HepG2 (cell line): ENCODE measurements around the gene SOX4. TPM values are rescaled to one million over a fixed set of nuclear protein-coding genes. Genes with fewer than 3 reads are reported as not detected.

Source experiments
- CREB1 ChIP-seq, 2 experiments: fragments of 450-650 bp in 1 of 2; IDR thresholded peaks; 2 replicates each; pipeline ENCODE4 v1.6.1; 2016 to 2017; ENCODE audit warnings: control low read depth in 1 of 2, mild to moderate bottlenecking in 1 of 2, missing compliant biosample characterization in 1 of 2, missing genetic modification characterization in 1 of 2
- JUNB ChIP-seq: sonication (generic); formaldehyde crosslinking; IDR thresholded peaks from 2 replicates; pipeline ENCODE4 v1.8.0; 2022; ENCODE audit warnings: missing genetic modification reagents, mild to moderate bottlenecking, borderline replicate concordance
- TMF1 ChIP-seq: sonication (generic); formaldehyde crosslinking; IDR thresholded peaks from 2 replicates; pipeline ENCODE4 v1.8.1; 2022; ENCODE audit warnings: low read depth, missing genetic modification reagents
- polyA plus RNA-seq, 8 experiments: library from polyadenylated mRNA; depleted of rRNA in 3 of 8; stranded (reverse) in 7 of 8; unstranded in 1 of 8; fragments of >200 nt; fragmentation: Illumina TruSeq in 4 of 8; extraction: Trizol in 4 of 8; gene quantifications; 2 replicates each; pipeline versions ENCODE4 v1.2.1 to v1.2.3, GENCODE V29; 2011 to 2016; ENCODE audit warnings: low read depth in 4 of 8, missing spikeins in 1 of 8, mixed read lengths in 1 of 8; ENCODE audit not compliant: insufficient read depth in 1 of 8
- total RNA-seq, 5 experiments: library from RNA; depleted of rRNA; stranded (reverse); fragments of >200 nt; fragmentation: Illumina TruSeq; extraction: Trizol; gene quantifications; 2 replicates each; pipeline ENCODE4 v1.2.3, GENCODE V29; 2016; ENCODE audit warnings: low read depth in 1 of 5
- TF ChIP-seq, protein P1 (sequence below): sonication (generic); formaldehyde crosslinking; IDR thresholded peaks from 2 replicates; pipeline ENCODE4 v1.4.0; 2020; ENCODE audit warnings: mild to moderate bottlenecking, missing genetic modification reagents
- TF ChIP-seq, protein P2 (sequence below): sonication (generic); formaldehyde crosslinking; IDR thresholded peaks from 2 replicates; pipeline ENCODE4 v1.5.1; 2020; ENCODE audit warnings: missing genetic modification reagents, mild to moderate bottlenecking, borderline replicate concordance
- TF ChIP-seq, protein P3 (sequence below), 2 experiments: sonication (generic) in 1 of 2; formaldehyde crosslinking in 1 of 2; IDR thresholded peaks; 2 replicates each; pipeline versions ENCODE4 v1.4.0 to v1.6.1; 2018 to 2020; ENCODE audit warnings: missing genetic modification reagents in 2 of 2, borderline replicate concordance in 1 of 2, low read depth in 1 of 2, mild to moderate bottlenecking in 1 of 2, missing biosample characterization in 1 of 2
- TF ChIP-seq, protein P4 (sequence below): sonication (generic); formaldehyde crosslinking; IDR thresholded peaks from 2 replicates; pipeline ENCODE4 v1.5.1; 2020; ENCODE audit warnings: missing genetic modification reagents, mild to moderate bottlenecking, borderline replicate concordance
- TF ChIP-seq, protein P5 (sequence below): sonication (generic); formaldehyde crosslinking; conservative IDR thresholded peaks from 2 replicates; pipeline ENCODE4 v1.5.0; 2020; ENCODE audit warnings: missing genetic modification reagents

SOX4 gene
- total and polyA plus RNA-seq, 2 of the 13 experiments (the other 11 are each of a cell fraction or from before 2014, with no cell fraction given), result 2.6 to 3.4 TPM

DNA sequence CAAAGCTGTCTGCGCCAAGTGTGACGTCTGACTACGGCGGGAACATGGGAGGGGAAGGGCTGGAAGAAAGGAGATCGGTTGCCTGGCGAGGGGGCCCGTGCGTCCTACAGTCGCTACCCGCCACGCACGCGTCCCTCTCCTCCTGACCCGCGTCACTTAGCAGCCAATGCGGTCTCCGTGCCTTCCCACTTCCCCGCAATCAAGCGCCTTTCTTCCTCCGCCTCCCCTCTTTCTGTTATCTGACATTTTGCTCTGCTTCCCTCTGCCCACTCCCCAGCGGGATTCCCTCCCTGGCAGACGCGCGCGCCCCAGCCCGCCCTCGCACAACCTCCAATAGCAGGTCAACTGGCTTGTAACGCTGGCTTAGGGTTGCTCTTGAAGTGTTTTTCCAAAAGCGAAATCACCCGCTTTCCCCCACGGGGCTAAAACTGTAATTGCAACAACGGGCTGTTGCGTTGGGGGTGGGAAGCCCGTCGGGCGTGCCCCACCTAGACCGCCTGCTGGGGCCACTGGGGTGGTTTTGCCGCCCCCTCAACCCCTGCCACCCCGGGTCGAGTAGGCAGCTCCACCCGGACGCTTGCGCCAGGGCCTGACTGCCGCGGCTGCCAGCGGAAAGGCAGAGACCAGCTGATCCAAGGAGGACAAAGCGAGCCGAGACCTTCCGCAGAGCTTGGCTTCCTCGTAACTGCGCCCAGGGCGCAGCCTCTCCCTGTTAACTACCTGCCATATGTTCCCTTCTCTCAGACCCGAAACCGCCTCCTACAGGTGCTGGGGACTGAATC is 6.2 kb upstream of the SOX4 start (continued):
- TF ChIP-seq JUNB (CRISPR knock-in tag), result no peak
- TF ChIP-seq TMF1 (CRISPR knock-in tag), result 0 out of 2 replicates have a peak, but pooled peaks have one; percentile 6
- TF ChIP-seq, protein P1, sequence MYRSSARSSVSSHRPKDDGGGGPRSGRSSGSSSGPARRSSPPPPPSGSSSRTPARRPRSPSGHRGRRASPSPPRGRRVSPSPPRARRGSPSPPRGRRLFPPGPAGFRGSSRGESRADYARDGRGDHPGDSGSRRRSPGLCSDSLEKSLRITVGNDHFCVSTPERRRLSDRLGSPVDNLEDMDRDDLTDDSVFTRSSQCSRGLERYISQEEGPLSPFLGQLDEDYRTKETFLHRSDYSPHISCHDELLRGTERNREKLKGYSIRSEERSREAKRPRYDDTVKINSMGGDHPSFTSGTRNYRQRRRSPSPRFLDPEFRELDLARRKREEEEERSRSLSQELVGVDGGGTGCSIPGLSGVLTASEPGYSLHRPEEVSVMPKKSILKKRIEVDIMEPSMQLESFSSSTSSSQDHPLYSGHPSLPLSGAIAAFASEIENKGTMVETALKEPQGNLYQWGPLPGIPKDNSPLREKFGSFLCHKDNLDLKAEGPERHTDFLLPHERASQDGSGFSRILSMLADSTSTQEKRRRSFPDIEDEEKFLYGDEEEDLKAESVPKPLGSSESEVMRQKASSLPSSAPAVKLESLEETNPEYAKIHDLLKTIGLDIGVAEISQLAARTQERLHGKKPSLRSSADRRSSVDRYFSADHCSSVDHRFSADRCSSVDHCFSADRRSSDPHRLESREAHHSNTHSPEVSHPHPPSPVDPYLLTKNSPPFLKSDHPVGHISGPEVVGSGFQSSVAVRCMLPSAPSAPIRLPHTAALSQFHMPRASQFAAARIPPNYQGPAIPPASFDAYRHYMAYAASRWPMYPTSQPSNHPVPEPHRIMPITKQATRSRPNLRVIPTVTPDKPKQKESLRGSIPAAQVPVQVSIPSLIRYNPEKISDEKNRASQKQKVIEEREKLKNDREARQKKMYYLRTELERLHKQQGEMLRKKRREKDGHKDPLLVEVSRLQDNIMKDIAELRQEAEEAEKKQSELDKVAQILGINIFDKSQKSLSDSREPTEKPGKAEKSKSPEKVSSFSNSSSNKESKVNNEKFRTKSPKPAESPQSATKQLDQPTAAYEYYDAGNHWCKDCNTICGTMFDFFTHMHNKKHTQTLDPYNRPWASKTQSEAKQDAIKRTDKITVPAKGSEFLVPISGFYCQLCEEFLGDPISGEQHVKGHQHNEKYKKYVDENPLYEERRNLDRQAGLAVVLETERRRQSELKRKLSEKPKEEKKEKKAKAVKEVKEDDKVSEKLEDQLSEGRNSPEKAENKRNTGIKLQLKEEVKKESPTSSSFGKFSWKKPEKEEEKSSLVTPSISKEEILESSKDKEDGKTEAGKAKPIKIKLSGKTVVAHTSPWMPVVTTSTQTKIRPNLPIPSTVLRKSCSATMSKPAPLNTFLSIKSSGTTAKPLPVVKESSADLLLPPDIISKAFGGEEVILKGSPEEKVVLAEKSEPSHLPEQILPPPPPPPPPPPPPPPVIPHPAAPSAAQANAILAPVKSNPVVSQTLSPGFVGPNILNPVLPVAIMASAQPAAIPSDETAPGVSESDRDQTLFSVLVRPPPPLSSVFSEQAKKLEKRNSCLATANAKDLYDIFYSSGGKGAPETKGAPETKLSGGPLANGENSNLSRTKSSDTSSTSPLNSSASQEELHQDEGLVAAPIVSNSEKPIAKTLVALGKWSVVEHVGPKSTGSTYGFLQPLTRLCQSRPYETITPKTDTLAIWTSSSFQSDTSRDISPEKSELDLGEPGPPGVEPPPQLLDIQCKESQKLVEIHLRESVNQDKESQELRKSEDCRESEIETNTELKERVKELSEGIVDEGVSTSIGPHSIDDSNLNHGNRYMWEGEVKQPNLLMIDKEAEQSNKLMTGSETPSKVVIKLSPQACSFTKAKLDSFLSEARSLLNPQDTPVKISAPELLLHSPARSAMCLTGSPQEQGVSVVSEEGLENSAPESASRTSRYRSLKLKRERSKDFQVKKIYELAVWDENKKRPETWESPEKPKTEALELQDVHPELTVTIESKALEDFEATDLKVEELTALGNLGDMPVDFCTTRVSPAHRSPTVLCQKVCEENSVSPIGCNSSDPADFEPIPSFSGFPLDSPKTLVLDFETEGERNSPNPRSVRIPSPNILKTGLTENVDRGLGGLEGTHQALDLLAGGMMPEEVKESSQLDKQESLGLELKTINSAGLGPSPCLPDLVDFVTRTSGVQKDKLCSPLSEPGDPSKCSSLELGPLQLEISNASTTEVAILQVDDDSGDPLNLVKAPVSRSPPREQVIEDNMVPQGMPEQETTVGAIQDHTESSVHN (CRISPR knock-in tag), result no peak
- TF ChIP-seq, protein P2, sequence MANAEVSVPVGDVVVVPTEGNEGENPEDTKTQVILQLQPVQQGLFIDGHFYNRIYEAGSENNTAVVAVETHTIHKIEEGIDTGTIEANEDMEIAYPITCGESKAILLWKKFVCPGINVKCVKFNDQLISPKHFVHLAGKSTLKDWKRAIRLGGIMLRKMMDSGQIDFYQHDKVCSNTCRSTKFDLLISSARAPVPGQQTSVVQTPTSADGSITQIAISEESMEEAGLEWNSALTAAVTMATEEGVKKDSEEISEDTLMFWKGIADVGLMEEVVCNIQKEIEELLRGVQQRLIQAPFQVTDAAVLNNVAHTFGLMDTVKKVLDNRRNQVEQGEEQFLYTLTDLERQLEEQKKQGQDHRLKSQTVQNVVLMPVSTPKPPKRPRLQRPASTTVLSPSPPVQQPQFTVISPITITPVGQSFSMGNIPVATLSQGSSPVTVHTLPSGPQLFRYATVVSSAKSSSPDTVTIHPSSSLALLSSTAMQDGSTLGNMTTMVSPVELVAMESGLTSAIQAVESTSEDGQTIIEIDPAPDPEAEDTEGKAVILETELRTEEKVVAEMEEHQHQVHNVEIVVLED (CRISPR knock-in tag), result peak; percentile 9; the same call in 1 of the 2 replicates
- TF ChIP-seq, protein P3, sequence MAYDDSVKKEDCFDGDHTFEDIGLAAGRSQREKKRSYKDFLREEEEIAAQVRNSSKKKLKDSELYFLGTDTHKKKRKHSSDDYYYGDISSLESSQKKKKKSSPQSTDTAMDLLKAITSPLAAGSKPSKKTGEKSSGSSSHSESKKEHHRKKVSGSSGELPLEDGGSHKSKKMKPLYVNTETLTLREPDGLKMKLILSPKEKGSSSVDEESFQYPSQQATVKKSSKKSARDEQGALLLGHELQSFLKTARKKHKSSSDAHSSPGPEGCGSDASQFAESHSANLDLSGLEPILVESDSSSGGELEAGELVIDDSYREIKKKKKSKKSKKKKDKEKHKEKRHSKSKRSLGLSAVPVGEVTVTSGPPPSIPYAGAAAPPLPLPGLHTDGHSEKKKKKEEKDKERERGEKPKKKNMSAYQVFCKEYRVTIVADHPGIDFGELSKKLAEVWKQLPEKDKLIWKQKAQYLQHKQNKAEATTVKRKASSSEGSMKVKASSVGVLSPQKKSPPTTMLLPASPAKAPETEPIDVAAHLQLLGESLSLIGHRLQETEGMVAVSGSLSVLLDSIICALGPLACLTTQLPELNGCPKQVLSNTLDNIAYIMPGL (CRISPR knock-in tag; IDR thresholded peaks at IDR 0.05; ENCODE audit: borderline replicate concordance in 1 of 2, low read depth in 1 of 2), result peak; percentile 12 to 30; a peak in 2 of 4 replicates
- TF ChIP-seq CREB1 (IDR thresholded peaks at IDR 0.05), result 0 out of 2 replicates have a peak, but pooled peaks have one; percentile 32
- no peak for TF ChIP-seq CREB1 (CRISPR knock-in tag; IDR thresholded peaks at IDR 0.05)
- TF ChIP-seq, protein P4, sequence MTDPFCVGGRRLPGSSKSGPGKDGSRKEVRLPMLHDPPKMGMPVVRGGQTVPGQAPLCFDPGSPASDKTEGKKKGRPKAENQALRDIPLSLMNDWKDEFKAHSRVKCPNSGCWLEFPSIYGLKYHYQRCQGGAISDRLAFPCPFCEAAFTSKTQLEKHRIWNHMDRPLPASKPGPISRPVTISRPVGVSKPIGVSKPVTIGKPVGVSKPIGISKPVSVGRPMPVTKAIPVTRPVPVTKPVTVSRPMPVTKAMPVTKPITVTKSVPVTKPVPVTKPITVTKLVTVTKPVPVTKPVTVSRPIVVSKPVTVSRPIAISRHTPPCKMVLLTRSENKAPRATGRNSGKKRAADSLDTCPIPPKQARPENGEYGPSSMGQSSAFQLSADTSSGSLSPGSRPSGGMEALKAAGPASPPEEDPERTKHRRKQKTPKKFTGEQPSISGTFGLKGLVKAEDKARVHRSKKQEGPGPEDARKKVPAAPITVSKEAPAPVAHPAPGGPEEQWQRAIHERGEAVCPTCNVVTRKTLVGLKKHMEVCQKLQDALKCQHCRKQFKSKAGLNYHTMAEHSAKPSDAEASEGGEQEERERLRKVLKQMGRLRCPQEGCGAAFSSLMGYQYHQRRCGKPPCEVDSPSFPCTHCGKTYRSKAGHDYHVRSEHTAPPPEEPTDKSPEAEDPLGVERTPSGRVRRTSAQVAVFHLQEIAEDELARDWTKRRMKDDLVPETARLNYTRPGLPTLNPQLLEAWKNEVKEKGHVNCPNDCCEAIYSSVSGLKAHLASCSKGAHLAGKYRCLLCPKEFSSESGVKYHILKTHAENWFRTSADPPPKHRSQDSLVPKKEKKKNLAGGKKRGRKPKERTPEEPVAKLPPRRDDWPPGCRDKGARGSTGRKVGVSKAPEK (CRISPR knock-in tag), result peak; percentile 35; the same call in 1 of the 2 replicates
- TF ChIP-seq, protein P5, sequence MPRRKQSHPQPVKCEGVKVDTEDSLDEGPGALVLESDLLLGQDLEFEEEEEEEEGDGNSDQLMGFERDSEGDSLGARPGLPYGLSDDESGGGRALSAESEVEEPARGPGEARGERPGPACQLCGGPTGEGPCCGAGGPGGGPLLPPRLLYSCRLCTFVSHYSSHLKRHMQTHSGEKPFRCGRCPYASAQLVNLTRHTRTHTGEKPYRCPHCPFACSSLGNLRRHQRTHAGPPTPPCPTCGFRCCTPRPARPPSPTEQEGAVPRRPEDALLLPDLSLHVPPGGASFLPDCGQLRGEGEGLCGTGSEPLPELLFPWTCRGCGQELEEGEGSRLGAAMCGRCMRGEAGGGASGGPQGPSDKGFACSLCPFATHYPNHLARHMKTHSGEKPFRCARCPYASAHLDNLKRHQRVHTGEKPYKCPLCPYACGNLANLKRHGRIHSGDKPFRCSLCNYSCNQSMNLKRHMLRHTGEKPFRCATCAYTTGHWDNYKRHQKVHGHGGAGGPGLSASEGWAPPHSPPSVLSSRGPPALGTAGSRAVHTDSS (CRISPR knock-in tag), result no peak
